ENCODE data around the gene ASB3. TPM values are rescaled to one million over a fixed set of nuclear protein-coding genes. Genes with fewer than 3 reads are reported as not detected.
"Not testable (repeated sequence)": the region's sequence is repeated elsewhere in the genome, so short reads cannot be mapped to it uniquely, and the experiment has no call there.

The ASB3 gene
- total RNA-seq, 2 experiments from 2014 or later: 19.1 to 19.5 TPM

DNA sequence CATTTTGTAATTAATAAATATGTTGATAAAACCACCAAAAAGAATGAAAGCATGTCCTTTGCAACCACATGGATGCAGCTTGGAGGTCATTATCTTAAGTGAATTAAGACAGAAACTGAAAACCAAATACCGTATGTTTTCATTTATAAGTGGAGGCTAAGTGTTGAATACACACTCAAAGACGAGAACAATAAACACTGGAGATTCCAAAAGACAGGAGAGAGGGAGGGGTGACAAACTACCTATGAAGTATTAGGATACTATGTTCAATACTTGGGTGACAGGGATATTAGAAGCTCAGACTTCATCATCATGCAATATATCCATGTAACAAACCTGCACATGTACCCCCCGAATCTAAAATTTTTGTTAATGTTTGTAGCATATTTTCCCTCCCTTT lies 7.1 kb upstream of the ASB3 start:
- POLR2A ChIA-PET: no interaction called here
- CTCF ChIA-PET: no interaction called here

DNA sequence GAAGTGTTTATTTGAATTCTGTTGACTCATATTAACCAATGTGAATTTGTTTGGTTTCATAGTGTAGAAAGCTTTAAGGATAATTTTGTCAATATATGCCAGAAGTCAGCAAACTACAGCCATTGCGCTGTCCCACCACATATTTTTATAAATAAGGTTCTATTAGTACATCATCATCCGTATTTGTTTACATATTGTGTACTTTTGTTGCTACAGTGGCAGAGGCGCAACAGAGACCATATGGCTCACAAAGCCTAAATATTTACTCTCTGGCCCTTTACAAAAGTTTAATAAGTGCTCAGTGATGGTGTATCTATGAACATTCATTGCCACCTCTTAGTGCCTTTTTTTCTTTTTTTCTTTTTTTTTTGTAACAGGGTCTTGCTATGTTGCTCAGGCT lies 6.5 kb upstream of the ASB3 start:
- POLR2A ChIA-PET: no interaction called here
- CTCF ChIA-PET: no interaction called here

GRCh38 chr2:53787614-53788289 lies 999 bp upstream of the ASB3 start:
- CTCF ChIA-PET: interaction anchor here (0.5 kb wide), 1 partner anchor 54 kb away, joined by 3 read pairs; no protein-coding TSS in a partner anchor

GRCh38 chr2:53786352-53786704 lies 425 bp downstream of the ASB3 start:
- ChIA-PET CTCF (interaction anchor here (1.0 kb wide), 1 partner anchor 15 kb away, joined by 3 read pairs; no protein-coding TSS in a partner anchor), POLR2A (interaction anchor here (0.8 to 3.3 kb wide), 2 partner anchors 19 to 772 kb away, joined by 3 to 35 read pairs; partner anchors contain the start of gene CHAC2)

More at GRCh38 chr2:53787614-53788289, 999 bp upstream of the ASB3 start:
- POLR2A ChIA-PET: interaction anchor here (1.0 to 3.3 kb wide), 2 partner anchors 20 to 181 kb away, joined by 3 to 35 read pairs; partner anchors contain the start of gene CHAC2

DNA sequence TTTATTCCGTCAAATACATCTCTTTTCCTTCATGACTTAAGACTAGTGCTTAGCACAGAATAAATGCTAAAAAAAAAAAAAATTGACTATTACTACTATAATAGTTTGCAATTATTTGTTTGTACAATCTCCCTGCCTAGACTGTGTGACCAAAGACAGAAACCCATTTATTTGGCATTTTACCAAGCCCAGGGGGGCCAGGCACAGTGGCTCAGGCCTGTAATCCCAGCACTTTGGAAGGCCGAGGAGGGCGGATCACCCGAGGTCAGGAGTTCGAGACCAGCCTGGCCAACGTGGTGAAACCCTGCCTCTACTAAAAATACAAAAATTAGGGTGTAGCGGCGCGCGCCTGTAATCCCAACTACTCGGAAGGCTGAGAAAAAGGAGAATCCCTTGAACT lies 1.4 kb downstream of the ASB3 start:
- CTCF ChIA-PET: interaction anchor here (1.0 to 1.3 kb wide), 2 partner anchors 10 to 17 kb away, joined by 3 to 6 read pairs; partner anchors contain the start of gene CHAC2

DNA sequence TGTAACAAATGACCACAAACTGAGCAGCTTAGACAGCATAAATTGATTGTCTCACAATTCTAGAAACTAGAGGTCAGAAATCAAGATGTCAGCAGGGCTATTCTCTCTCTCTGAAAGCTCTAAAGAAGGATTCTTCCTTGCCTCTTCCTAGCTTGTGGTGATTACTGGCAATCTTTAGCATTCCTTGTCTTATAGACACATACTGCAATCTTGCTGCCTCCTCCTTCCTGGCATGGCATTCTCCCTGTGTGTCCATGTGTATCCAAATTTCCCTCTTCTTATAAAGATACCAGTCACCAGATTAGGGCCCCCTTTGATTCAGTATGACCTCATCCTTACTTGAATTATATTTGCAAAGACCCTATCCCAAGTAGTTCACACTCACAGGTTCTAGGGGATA lies 2.3 kb downstream of the ASB3 start:
- ChIA-PET POLR2A (no interaction called here), CTCF (interaction anchor here (1.0 to 1.3 kb wide), 2 partner anchors 9 to 16 kb away, joined by 3 to 6 read pairs; partner anchors contain the start of gene CHAC2)

More for the DNA sequence above, 1.4 kb downstream of the ASB3 start:
- POLR2A ChIA-PET: interaction anchor here (0.6 to 3.3 kb wide), 2 partner anchors 15 to 18 kb away, joined by 6 to 35 read pairs; partner anchors contain the start of gene CHAC2

- ChIA-PET CTCF (no interaction called here), POLR2A (no interaction called here)
Measured at GRCh38 chr2:53782676-53783075, 4.1 kb downstream of the ASB3 start.

- ChIA-PET CTCF (no interaction called here), POLR2A (interaction anchor here (0.9 kb wide), 1 partner anchor 12 kb away, joined by 4 read pairs; the partner anchor contains the start of gene CHAC2)
Measured at GRCh38 chr2:53780056-53780455, 6.7 kb downstream of the ASB3 start.

DNA sequence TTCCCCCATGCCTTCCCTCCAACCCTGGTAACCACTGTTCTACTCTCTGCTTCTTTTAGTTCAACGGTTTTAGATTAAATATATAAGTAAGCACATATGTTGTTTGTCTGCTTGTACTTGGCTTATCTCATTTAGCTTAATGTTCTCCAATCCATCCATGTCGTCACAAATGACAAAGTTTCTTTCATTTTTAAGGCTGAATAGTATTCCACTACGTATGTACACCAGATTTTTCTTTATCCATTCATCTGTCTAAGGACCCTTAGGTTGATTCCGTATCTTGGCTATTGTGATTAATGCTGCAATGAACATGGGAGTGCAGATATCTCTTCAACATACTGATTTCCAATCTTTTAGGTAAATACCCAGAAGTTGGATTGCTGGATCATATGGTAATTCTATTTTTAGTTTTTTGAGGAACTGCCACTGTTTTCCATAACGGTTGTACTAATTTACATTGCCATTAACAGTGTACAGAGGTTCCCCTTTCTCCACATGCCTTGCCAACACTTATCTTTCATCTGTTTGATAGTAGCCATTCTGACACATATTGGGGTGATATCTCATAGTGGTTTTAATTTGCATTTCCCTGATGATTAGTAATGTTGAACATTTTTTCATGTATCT lies 8.1 kb downstream of the ASB3 start:
- CTCF ChIA-PET: no interaction called here
- POLR2A ChIA-PET: no interaction called here

DNA sequence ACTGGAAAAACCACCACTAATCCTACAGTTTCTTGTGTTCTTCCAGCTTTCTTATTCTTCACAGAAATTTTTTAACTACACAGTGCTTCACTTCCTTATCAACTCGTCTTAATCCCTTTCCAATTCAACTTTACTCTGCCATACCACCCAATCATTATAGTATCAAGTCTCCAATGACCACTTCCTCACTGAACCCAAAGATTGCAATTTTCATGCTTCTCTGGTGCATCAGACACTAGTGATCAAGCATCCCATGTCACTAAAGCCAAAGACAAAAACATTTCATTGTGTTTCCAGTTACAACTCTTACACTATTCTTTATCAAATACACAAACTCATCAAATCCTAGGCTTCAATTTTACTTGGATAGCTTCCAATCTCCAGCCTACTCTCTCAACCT lies 9.6 kb downstream of the ASB3 start:
- CTCF ChIA-PET: no interaction called here
- POLR2A ChIA-PET: interaction anchor here (1.1 kb wide), 1 partner anchor 9 kb away, joined by 6 read pairs; the partner anchor contains the start of gene CHAC2

DNA sequence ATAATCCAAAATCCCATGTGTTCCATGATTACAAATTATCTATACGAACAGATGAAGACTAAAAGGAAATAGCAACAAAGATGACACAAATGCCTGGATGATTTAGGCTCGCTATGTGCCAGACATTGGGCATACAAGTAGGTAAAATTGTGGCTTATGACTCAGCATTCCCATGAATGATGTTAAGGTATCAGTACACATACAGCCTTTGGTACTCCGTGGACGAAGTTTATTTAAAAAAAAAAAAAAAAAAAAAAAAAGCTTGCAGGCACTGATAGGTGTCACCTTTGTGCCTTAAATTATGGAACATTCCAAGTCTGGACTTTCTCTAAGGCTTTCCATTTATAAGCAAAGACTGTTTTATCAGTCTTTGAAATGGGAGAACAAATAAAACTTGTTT lies 16.5 kb downstream of the ASB3 start:
- CTCF ChIA-PET: interaction anchor here (0.6 kb wide), 1 partner anchor 26 kb away, joined by 3 read pairs; no protein-coding TSS in a partner anchor
- POLR2A ChIA-PET: interaction anchor here (0.6 kb wide), 4 partner anchors 15 to 781 kb away, joined by 3 to 7 read pairs (median 5); no protein-coding TSS in a partner anchor

- ChIA-PET CTCF (interaction anchor here (0.6 to 2.5 kb wide), 3 partner anchors 15 to 27 kb away, joined by 3 to 6 read pairs (median 4); no protein-coding TSS in a partner anchor), POLR2A (interaction anchor here (3.1 kb wide), 1 partner anchor 18 kb away, joined by 35 read pairs; the partner anchor contains the start of genes ASB3 and ERLEC1)
Measured at GRCh38 chr2:53769318-53769945, 17.3 kb downstream of the ASB3 start.

DNA sequence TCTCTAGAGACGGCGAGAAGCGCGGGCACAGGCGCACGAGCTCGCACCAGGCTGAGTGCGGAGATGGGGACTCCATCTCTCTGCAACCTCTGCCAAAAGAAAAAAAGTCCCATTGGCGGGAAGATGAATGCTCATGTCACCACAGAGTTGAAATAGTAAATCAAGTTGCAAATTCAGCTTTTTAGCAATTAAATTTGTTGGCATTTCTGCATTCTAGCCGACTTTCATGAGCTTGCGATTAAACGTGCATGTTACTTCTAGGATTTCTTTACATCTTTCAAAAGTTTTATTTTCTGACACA lies 18.6 kb downstream of the ASB3 start:
- ChIA-PET CTCF (interaction anchor here (0.8 to 2.5 kb wide), 3 partner anchors 16 to 19 kb away, joined by 3 to 6 read pairs (median 3); no protein-coding TSS in a partner anchor), POLR2A (interaction anchor here (0.9 to 3.1 kb wide), 4 partner anchors 9 to 19 kb away, joined by 4 to 35 read pairs (median 7); partner anchors contain the start of genes ASB3 and ERLEC1)

GRCh38 chr2:53767405-53768241 lies 19.1 kb downstream of the ASB3 start, which contains the start of gene CHAC2:
TSS of gene CHAC2 (plus strand) at chr2:53767804. CDS start at chr2:53767887, 83 bp downstream.
- CTCF ChIA-PET: interaction anchor here (0.8 to 2.5 kb wide), 3 partner anchors 16 to 18 kb away, joined by 3 to 6 read pairs (median 3); no protein-coding TSS in a partner anchor
- POLR2A ChIA-PET: interaction anchor here (0.9 to 3.1 kb wide), 4 partner anchors 10 to 19 kb away, joined by 4 to 35 read pairs (median 7); partner anchors contain the start of genes ASB3 and ERLEC1

GRCh38 chr2:53765767-53766166 lies 21.0 kb downstream of the ASB3 start:
- POLR2A ChIA-PET: no interaction called here

GRCh38 chr2:53757206-53757605 lies 29.5 kb downstream of the ASB3 start:
- POLR2A ChIA-PET, CTCF ChIA-PET: not testable (repeated sequence)

More at GRCh38 chr2:53765767-53766166, 21.0 kb downstream of the ASB3 start:
- CTCF ChIA-PET: no interaction called here

DNA sequence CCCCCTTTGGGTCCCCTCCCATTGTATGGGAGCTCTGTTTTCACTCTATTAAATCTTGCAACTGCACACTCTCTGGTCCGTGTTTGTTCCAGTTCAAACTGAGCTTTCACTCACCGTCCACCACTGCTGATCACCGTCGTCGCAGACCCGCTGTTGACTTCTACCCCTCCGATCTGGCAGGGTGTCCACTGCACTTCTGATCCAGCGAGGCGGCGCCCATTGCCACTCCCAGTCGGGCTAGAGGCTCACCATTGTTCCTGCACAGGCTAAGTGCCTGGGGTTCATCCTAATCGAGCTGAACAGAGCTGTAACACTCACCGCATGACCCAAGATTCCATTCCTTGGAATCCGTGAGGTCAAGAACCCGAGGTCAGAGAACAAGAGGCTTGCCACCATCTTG lies 30.1 kb downstream of the ASB3 start:
- POLR2A ChIA-PET: interaction anchor here (0.7 kb wide), 1 partner anchor 514 kb away, joined by 4 read pairs; no protein-coding TSS in a partner anchor
- CTCF ChIA-PET: no interaction called here

DNA sequence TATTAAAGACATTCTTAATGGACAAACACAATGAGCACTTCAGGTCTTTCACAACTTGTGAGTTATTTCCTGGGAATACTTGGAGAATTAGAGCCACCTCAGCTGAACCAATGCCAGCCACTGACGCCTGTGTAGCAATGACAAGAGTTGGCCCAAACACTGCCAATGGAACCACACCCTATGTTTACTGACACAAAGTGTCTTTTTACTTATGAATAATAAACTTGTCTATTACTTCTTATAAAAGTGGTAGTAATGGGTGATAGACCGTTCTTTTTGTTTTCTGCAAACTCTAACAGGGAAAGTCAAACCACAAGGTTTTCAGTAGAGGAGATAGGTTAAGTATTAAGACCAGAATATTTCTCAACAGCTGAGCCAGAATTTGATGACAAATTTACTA lies 31.6 kb downstream of the ASB3 start:
- ChIA-PET CTCF (no interaction called here), POLR2A (no interaction called here)

DNA sequence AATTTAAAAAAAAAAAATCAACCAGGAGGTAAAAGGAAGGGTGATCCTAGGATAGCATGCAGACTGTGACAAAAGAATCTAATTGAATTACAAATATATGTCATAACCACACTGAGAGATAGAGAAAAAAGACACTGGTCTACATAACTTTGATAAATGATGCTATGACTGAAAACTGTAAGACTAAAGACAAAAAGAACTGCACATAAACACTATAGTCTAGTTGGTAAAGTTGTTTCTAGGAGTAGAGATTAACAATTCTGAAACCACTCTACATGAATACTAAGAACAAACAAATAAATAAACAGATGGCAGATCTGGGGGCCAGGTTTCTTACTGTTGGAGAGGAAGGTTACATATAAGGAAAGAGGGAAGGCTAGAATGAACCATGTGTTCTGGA lies 33.7 kb downstream of the ASB3 start:
- ChIA-PET POLR2A (no interaction called here), CTCF (no interaction called here)

Data from activated CD8-positive, alpha-beta memory T cell treated with anti-CD3 and anti-CD28 coated beads for 36 hours (primary cell).